HG03159 (cell line): Measurements from ENCODE around the gene SRGAP2.
"Not testable (repeated sequence)": the region's sequence is repeated elsewhere in the genome, so short reads cannot be mapped to it uniquely, and the experiment has no call there.

Source experiments
- ATAC-seq: cut with Tn5 transposase; IDR thresholded peaks from one replicate; pipeline ENCODE4 v1.9.1; 2021; ENCODE audit warnings: mild to moderate bottlenecking, moderate library complexity; ENCODE audit not compliant: unreplicated experiment

The SRGAP2 gene

GRCh38 chr1:206203364-206204158 is at the start of gene SRGAP2:
Gene SRGAP2 (plus strand): TSS chr1:206203541. CDS start chr1:206205971, 2,430 bp downstream.
- not testable (repeated sequence) for ATAC-seq

- not testable (repeated sequence) for ATAC-seq
Measured at GRCh38 chr1:206167350-206168029, 35.9 kb upstream of the SRGAP2 start.

GRCh38 chr1:206169794-206170193 is 33.5 kb upstream of the SRGAP2 start:
- not testable (repeated sequence) for ATAC-seq

- not testable (repeated sequence) for ATAC-seq
Measured at GRCh38 chr1:206173110-206173719, 30.1 kb upstream of the SRGAP2 start.

- ATAC-seq = not testable (repeated sequence)
Measured at GRCh38 chr1:206174182-206174868, 29.0 kb upstream of the SRGAP2 start.

GRCh38 chr1:206175459-206176113 is 27.8 kb upstream of the SRGAP2 start:
- ATAC-seq = not testable (repeated sequence)

GRCh38 chr1:206176114-206176502 is 27.2 kb upstream of the SRGAP2 start:
- not testable (repeated sequence) for ATAC-seq

- ATAC-seq = not testable (repeated sequence)
Measured at GRCh38 chr1:206178061-206178989, 25.0 kb upstream of the SRGAP2 start.

- ATAC-seq = not testable (repeated sequence)
Measured at GRCh38 chr1:206179666-206180065, 23.7 kb upstream of the SRGAP2 start.

GRCh38 chr1:206182368-206183317 is 20.7 kb upstream of the SRGAP2 start:
- not testable (repeated sequence) for ATAC-seq

GRCh38 chr1:206183788-206184187 is 19.6 kb upstream of the SRGAP2 start:
- ATAC-seq = not testable (repeated sequence)

GRCh38 chr1:206185778-206186177 is 17.6 kb upstream of the SRGAP2 start:
- ATAC-seq = not testable (repeated sequence)

- not testable (repeated sequence) for ATAC-seq
Measured at GRCh38 chr1:206186826-206187225, 16.5 kb upstream of the SRGAP2 start.

- not testable (repeated sequence) for ATAC-seq
Measured at GRCh38 chr1:206195182-206195581, 8.2 kb upstream of the SRGAP2 start.

- ATAC-seq = not testable (repeated sequence)
Measured at GRCh38 chr1:206196748-206197424, 6.5 kb upstream of the SRGAP2 start.

- peak; percentile 82 for ATAC-seq
Measured at GRCh38 chr1:206202789-206203363, 465 bp upstream of the SRGAP2 start, which contains the start of gene FAM72A. Gene FAM72A (minus strand): TSS chr1:206202839. CDS start chr1:206202025, 814 bp downstream.

- not testable (repeated sequence) for ATAC-seq
Measured at GRCh38 chr1:206204159-206204511, 794 bp downstream of the SRGAP2 start.
